ENCODE measurements around the gene ZSCAN5C.
"Not testable (repeated sequence)": the region's sequence is repeated elsewhere in the genome, so short reads cannot be mapped to it uniquely, and the experiment has no call there.

The ZSCAN5C gene

GRCh38 chr19:56189785-56190184, 12.3 kb upstream of the ZSCAN5C start:
- TF ChIP-seq CTCF (IDR thresholded peaks at IDR 0.05; ENCODE audit: low read depth, low read length), result no peak
- in situ Hi-C loops (cut with HindIII; ENCODE audit: low sequenced_read_pairs), result no loop called here
- no peak for DNase-seq (ENCODE audit: low read depth, low spot score)
- H3K4me3 ChIP-seq (ENCODE audit: low read depth, low read length), result no peak overlapping the region

DNA sequence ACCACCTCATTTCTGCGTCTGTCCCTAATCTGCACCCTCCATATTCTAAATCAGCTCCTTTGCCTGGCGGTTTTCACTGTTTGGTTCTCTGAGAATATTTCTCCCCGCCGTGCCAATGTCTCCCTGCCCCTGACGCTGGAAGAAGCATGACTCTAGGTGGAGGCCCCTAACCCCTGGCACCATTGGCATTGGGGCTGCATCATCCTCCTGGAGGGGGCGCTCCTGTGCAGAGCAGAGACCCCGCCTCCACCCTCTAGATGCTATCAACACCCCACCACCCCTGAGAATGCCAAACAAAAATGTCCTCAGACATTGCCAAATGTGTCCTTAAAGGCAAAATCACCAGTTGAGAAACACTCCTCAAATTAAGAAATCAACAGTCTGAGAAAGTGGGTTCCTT, 11.0 kb upstream of the ZSCAN5C start:
- no peak for TF ChIP-seq CTCF (IDR thresholded peaks at IDR 0.05; ENCODE audit: low read depth, low read length)
- in situ Hi-C loops (cut with HindIII; ENCODE audit: low sequenced_read_pairs), result no loop called here
- H3K4me3 ChIP-seq (ENCODE audit: low read depth, low read length), result no peak overlapping the region
- no peak for DNase-seq (ENCODE audit: low read depth, low spot score)

GRCh38 chr19:56191711-56192110, 10.4 kb upstream of the ZSCAN5C start:
- no peak overlapping the region for H3K4me3 ChIP-seq (ENCODE audit: low read depth, low read length)
- DNase-seq (ENCODE audit: low read depth, low spot score), result no peak
- no peak for TF ChIP-seq CTCF (IDR thresholded peaks at IDR 0.05; ENCODE audit: low read depth, low read length)
- in situ Hi-C loops (cut with HindIII; ENCODE audit: low sequenced_read_pairs), result no loop called here

DNA sequence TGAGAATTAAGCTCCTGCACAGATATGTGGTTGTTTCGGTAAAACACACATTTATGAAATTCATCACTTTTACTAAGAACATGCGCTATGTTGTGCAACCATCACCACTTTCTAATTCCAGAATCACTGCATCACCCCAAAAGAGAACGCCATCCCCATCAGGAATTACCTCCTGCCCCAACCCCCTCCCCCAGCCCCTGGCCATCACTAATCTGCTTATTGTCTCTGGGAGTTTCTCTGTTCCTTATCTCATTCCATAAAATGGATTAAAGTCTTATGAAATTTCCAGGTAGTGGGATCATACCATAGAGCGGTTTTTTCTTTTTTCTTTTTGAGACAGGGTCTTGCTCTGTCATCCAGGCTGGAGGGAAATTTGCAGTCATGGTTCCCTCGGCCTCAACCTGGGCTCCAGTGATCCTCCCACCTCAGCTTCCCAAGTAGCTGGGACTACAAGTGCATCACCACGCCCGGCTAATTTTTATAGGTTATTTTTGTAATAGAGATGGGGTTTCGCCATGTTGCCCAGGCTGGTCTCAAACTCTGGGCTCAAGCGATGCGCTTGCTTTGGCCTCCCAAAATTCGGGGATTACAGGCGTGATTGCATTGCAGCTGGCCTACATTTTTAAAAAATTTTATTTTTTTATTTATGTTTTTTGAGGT, 8.0 kb upstream of the ZSCAN5C start:
- in situ Hi-C loops (cut with HindIII; ENCODE audit: low sequenced_read_pairs), result no loop called here
- DNase-seq (ENCODE audit: low read depth, low spot score), result no peak
- H3K4me3 ChIP-seq (ENCODE audit: low read depth, low read length), result no peak overlapping the region
- no peak for TF ChIP-seq CTCF (IDR thresholded peaks at IDR 0.05; ENCODE audit: low read depth, low read length)

DNA sequence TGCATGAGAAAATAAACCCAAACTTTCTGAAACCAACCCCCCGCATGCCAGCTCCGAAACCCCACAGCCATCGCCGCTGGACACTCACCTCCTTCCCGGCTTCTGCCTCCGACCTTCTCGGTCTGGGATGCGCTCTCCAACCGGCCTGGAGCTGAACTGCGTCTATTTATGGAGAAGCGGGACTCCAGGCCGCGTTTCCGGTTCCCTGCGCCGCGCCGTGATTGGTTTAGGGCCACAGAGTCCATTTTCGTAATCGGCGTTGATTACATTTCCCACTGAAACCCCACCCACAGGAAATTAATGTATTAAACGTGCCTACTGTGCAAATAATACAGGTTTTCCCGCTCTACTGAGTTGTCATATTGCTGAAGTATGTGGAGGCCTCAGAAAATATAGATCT, 4.4 kb upstream of the ZSCAN5C start, which contains the start of gene ZSCAN5B:
Gene ZSCAN5B (minus strand): TSS at position 138 of the 400 bp plus-strand sequence. CDS start 4,731 bp downstream, outside the sequence.
- in situ Hi-C loops (cut with HindIII; ENCODE audit: low sequenced_read_pairs); H3K4me3 ChIP-seq (ENCODE audit: low read depth, low read length); DNase-seq (ENCODE audit: low read depth, low spot score): not testable (repeated sequence)

DNA sequence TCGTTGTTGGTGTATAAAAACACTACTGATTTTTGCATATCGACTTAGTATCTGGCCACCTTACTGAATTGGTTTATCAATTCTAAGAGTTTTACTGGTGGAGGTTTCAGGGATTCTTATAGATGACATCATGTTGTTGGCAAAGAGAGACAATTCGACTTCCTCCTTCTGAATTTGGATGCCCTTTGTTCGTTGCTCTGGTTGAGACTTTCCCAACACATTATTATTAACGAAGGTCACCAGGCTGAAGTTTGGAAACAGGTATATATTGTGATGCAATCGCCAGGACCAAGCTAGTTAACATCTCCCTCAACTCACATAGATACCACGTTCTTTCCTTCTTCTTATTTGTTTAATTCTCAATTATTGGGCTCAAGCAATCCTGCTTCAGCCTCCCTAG, 2.4 kb upstream of the ZSCAN5C start:
- TF ChIP-seq CTCF (IDR thresholded peaks at IDR 0.05; ENCODE audit: low read depth, low read length), result no peak
- in situ Hi-C loops (cut with HindIII; ENCODE audit: low sequenced_read_pairs), result no loop called here
- no peak overlapping the region for H3K4me3 ChIP-seq (ENCODE audit: low read depth, low read length)
- DNase-seq (ENCODE audit: low read depth, low spot score), result no peak

DNA sequence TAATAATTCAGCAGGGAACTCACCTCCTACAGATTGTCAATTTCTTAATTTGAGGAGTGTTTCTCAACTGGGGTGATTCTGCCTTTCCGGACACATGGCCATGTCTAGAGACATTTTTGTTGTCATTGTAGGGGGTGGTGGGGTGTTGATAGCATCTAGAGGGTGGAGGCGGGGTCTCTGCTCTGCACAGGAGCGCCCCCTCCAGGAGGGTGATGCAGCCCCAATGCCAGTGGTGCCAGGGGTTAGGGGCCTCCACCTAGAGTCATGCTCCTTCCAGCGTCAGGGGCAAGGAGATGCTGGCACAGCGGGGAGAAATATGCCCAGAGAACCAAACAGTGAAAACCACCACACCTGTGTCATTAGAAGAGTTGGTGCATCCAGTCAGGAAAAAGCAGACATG, 5.5 kb downstream of the ZSCAN5C start:
- DNase-seq (ENCODE audit: low read depth, low spot score); H3K4me3 ChIP-seq (ENCODE audit: low read depth, low read length); in situ Hi-C loops (cut with HindIII; ENCODE audit: low sequenced_read_pairs): not testable (repeated sequence)

- DNase-seq (ENCODE audit: low read depth, low spot score), result no peak
- no peak for TF ChIP-seq CTCF (IDR thresholded peaks at IDR 0.05; ENCODE audit: low read depth, low read length)
- in situ Hi-C loops (cut with HindIII; ENCODE audit: low sequenced_read_pairs), result no loop called here
Observed at GRCh38 chr19:56209091-56209490, 7.0 kb downstream of the ZSCAN5C start.

DNA sequence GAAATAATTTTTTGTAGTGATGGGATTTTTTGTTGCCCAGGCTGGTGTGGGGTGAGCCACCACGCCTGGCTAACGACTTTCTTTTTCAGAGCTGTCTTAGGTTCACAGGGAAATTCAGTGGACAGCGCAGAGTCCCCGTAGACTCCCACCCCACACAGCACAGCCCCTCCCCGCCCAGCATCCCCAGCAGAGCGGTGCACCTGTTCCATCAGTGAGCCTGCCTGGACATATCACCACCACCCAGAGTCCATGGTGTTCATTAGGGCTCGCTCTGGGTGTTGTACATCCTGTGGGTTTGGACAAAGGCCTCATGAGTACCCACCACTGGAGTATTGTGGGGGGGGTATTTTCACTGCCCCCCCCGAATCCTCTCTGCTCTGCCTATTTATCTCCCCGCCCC, 8.0 kb downstream of the ZSCAN5C start:
- DNase-seq (ENCODE audit: low read depth, low spot score); in situ Hi-C loops (cut with HindIII; ENCODE audit: low sequenced_read_pairs); H3K4me3 ChIP-seq (ENCODE audit: low read depth, low read length): not testable (repeated sequence)

More at GRCh38 chr19:56209091-56209490, 7.0 kb downstream of the ZSCAN5C start:
- no peak overlapping the region for H3K4me3 ChIP-seq (ENCODE audit: low read depth, low read length)
